COLO668 (cell line): ENCODE data around the gene ABCF2.

ENCODE experiments used
- DNase-seq: peaks from one replicate; lab custom pipeline; 2025; ENCODE audit not compliant: unreplicated experiment; lab: John Stamatoyannopoulos, UW

The ABCF2 gene

GRCh38 chr7:151242159-151243044 lies 15.4 kb upstream of the ABCF2 start:
- DNase-seq: no peak

- no peak for DNase-seq
These were observed 14.7 kb upstream of the ABCF2 start for GRCh38 chr7:151241755-151242096.

GRCh38 chr7:151240942-151241754 lies 14.1 kb upstream of the ABCF2 start:
- no peak for DNase-seq

GRCh38 chr7:151240536-151240935 lies 13.5 kb upstream of the ABCF2 start:
- no peak for DNase-seq

- DNase-seq: no peak
These were observed 12.9 kb upstream of the ABCF2 start for GRCh38 chr7:151239837-151240459.

- DNase-seq: no peak
These were observed 12.2 kb upstream of the ABCF2 start for GRCh38 chr7:151238924-151239836.

- no peak for DNase-seq
These were observed 11.3 kb upstream of the ABCF2 start for GRCh38 chr7:151238190-151238810.

GRCh38 chr7:151237244-151238189 lies 10.5 kb upstream of the ABCF2 start:
- no peak for DNase-seq

- DNase-seq: no peak
These were observed 9.4 kb upstream of the ABCF2 start for GRCh38 chr7:151236406-151236805.

GRCh38 chr7:151235091-151235787 lies 8.2 kb upstream of the ABCF2 start:
- DNase-seq: no peak

- no peak for DNase-seq
These were observed 6.8 kb upstream of the ABCF2 start for GRCh38 chr7:151233804-151234203.

- DNase-seq: peak; percentile 53
These were observed 6.1 kb upstream of the ABCF2 start for GRCh38 chr7:151232917-151233701.

- DNase-seq: peak; percentile 90
These were observed 5.3 kb upstream of the ABCF2 start, which contains the start of gene CHPF2 for GRCh38 chr7:151232091-151232916. Gene CHPF2 (plus strand): TSS chr7:151232483. CDS start chr7:151234012, 1,529 bp downstream.

- no peak for DNase-seq
These were observed 4.1 kb upstream of the ABCF2 start for GRCh38 chr7:151231080-151231479.

- DNase-seq: no peak
These were observed 2.2 kb upstream of the ABCF2 start for GRCh38 chr7:151229249-151229648.

- DNase-seq: no peak
These were observed 1.2 kb upstream of the ABCF2 start for GRCh38 chr7:151228024-151228866.
